Measurements from ENCODE around the gene OS9.

The OS9 gene

DNA sequence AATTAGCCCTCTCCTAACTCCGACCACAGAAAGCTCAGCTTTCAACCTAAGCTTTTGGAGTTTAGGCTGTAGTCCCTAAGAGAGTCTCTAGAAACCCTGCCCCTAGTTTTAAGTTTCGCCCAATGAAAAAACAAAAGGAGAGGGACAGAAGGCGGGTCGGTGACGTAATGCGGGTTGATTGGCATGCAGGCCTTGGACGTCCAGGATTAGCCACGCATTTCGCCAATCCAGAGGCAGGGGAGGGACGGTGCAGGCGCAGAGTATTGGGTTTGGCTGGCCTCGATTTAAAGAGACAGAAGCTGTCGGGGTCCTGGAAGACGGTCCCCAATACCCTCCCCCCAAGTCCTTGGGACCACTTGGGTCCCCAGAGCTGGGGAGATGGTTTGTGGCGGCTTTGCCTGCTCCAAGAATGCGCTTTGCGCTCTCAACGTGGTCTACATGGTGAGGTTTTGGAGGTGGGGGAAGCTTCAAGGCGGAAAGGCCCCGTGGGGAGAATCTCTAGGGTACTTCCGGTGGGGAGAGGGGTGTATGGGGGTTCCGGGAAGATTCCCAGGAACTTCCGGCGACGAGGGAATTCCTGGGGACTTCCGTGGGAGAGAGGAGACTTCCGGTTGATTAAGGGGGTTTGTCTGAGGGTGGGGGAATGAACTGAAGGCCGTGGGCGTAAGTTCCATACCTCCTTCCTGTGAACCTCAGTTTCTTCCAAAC is 51.0 kb downstream of the OS9 start, which contains the start of gene TSPAN31:
TSPAN31 (plus strand) TSS at position 263 of the 708 bp plus-strand sequence; CDS start at position 379, 116 bp downstream.
- Histone ChIP-seq H3K9me3 (ENCODE audit: control insufficient read depth, insufficient read depth, low read depth, low read length) (no peaks in the 10 kb centered on the region), H3K36me3 (ENCODE audit: control insufficient read depth in 2 of 2, insufficient read depth in 1 of 2, low read length in 2 of 2) (peaks cover 13 to 41% of the 10 kb centered on the region in 2 experiments), H3K4me3 (ENCODE audit: low read depth, low read length) (peak within 1 kb of the TSS; percentile 69), H3K27ac (ENCODE audit: extremely low read depth, low read depth, low read length) (peak within 1 kb of the TSS; percentile 80), H3K4me1 (ENCODE audit: control insufficient read depth, insufficient read depth, low read length) (0 out of 2 replicates have a peak, but pooled peaks cover 2% of the 10 kb centered on the region)
- CTCF ChIA-PET, result interaction anchor here (1.0 to 2.7 kb wide), 4 partner anchors 11 to 286 kb away, joined by 3 to 22 read pairs (median 5); no protein-coding TSS in a partner anchor
- POLR2A ChIA-PET, result interaction anchor here (0.7 to 2.4 kb wide), 16 partner anchors 8 to 222 kb away, joined by 3 to 15 read pairs (median 5); partner anchors contain the start of genes CYP27B1, EEF1AKMT3, METTL1 and TSFM
- peak; percentile 95 for TF ChIP-seq IKZF3 (tag by site-specific recombination; IDR thresholded peaks at IDR 0.05)
- 0 out of 2 replicates have a peak, but pooled peaks have one; percentile 41 for TF ChIP-seq ZFP3 (tag by site-specific recombination; IDR thresholded peaks at IDR 0.05; ENCODE audit: low read depth)
- TF ChIP-seq ZIC2 (tag by site-specific recombination; IDR thresholded peaks at IDR 0.05), result peak; percentile 68
- TF ChIP-seq, protein P1, sequence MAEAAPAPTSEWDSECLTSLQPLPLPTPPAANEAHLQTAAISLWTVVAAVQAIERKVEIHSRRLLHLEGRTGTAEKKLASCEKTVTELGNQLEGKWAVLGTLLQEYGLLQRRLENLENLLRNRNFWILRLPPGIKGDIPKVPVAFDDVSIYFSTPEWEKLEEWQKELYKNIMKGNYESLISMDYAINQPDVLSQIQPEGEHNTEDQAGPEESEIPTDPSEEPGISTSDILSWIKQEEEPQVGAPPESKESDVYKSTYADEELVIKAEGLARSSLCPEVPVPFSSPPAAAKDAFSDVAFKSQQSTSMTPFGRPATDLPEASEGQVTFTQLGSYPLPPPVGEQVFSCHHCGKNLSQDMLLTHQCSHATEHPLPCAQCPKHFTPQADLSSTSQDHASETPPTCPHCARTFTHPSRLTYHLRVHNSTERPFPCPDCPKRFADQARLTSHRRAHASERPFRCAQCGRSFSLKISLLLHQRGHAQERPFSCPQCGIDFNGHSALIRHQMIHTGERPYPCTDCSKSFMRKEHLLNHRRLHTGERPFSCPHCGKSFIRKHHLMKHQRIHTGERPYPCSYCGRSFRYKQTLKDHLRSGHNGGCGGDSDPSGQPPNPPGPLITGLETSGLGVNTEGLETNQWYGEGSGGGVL (tag by site-specific recombination; IDR thresholded peaks at IDR 0.05), result peak; percentile 75
- no peak for TF ChIP-seq ZBTB21 (tag by site-specific recombination; IDR thresholded peaks at IDR 0.05)
- no peak for TF ChIP-seq ZNF37A (tag by site-specific recombination; IDR thresholded peaks at IDR 0.05)
- no peak for TF ChIP-seq ZNF555 (tag by site-specific recombination; conservative IDR thresholded peaks at IDR 0.05)
- peak; percentile 77; the same call in 1 of the 2 replicates for TF ChIP-seq KLF16 (tag by site-specific recombination; IDR thresholded peaks at IDR 0.05)
- TF ChIP-seq GLI4 (tag by site-specific recombination; IDR thresholded peaks at IDR 0.05), result 0 out of 2 replicates have a peak, but pooled peaks have one; percentile 14
- peak; percentile 53; the same call in 1 of the 2 replicates for TF ChIP-seq ZNF76 (tag by site-specific recombination; IDR thresholded peaks at IDR 0.05; ENCODE audit: borderline replicate concordance, low read depth)
- TF ChIP-seq, protein P2, sequence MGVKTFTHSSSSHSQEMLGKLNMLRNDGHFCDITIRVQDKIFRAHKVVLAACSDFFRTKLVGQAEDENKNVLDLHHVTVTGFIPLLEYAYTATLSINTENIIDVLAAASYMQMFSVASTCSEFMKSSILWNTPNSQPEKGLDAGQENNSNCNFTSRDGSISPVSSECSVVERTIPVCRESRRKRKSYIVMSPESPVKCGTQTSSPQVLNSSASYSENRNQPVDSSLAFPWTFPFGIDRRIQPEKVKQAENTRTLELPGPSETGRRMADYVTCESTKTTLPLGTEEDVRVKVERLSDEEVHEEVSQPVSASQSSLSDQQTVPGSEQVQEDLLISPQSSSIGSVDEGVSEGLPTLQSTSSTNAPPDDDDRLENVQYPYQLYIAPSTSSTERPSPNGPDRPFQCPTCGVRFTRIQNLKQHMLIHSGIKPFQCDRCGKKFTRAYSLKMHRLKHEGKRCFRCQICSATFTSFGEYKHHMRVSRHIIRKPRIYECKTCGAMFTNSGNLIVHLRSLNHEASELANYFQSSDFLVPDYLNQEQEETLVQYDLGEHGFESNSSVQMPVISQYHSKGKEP (tag by site-specific recombination; IDR thresholded peaks at IDR 0.05), result no peak
- TF ChIP-seq ZNF623 (tag by site-specific recombination; IDR thresholded peaks at IDR 0.05), result no peak
- peak; percentile 48; the same call in 1 of the 2 replicates for TF ChIP-seq WT1 (tag by site-specific recombination; IDR thresholded peaks at IDR 0.05)
- peak; percentile 84 for TF ChIP-seq ZNF335 (tag by site-specific recombination; conservative IDR thresholded peaks at IDR 0.05)
- TF ChIP-seq ZNF394 (tag by site-specific recombination; IDR thresholded peaks at IDR 0.05; ENCODE audit: borderline replicate concordance), result no peak; the same call in 1 of the 2 replicates
- no peak for TF ChIP-seq ZNF596 (tag by site-specific recombination; IDR thresholded peaks at IDR 0.05)
- TF ChIP-seq PRDM1 (tag by site-specific recombination; IDR thresholded peaks at IDR 0.05), result no peak
- 0 out of 2 replicates have a peak, but pooled peaks have one; percentile 19 for TF ChIP-seq ZNF610 (tag by site-specific recombination; IDR thresholded peaks at IDR 0.05; ENCODE audit: borderline replicate concordance)
- peak; percentile 63; the same call in 1 of the 2 replicates for TF ChIP-seq ZBTB8A (tag by site-specific recombination; IDR thresholded peaks at IDR 0.05)
- TF ChIP-seq, protein P3, sequence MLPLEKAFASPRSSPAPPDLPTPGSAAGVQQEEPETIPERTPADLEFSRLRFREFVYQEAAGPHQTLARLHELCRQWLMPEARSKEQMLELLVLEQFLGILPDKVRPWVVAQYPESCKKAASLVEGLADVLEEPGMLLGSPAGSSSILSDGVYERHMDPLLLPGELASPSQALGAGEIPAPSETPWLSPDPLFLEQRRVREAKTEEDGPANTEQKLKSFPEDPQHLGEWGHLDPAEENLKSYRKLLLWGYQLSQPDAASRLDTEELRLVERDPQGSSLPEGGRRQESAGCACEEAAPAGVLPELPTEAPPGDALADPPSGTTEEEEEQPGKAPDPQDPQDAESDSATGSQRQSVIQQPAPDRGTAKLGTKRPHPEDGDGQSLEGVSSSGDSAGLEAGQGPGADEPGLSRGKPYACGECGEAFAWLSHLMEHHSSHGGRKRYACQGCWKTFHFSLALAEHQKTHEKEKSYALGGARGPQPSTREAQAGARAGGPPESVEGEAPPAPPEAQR (tag by site-specific recombination; IDR thresholded peaks at IDR 0.05), result 0 out of 2 replicates have a peak, but pooled peaks have one; percentile 3
- TF ChIP-seq ZFP37 (tag by site-specific recombination; IDR thresholded peaks at IDR 0.05), result no peak
- TF ChIP-seq ZNF266 (tag by site-specific recombination; IDR thresholded peaks at IDR 0.05; ENCODE audit: low read depth), result no peak
- TF ChIP-seq, protein P4, sequence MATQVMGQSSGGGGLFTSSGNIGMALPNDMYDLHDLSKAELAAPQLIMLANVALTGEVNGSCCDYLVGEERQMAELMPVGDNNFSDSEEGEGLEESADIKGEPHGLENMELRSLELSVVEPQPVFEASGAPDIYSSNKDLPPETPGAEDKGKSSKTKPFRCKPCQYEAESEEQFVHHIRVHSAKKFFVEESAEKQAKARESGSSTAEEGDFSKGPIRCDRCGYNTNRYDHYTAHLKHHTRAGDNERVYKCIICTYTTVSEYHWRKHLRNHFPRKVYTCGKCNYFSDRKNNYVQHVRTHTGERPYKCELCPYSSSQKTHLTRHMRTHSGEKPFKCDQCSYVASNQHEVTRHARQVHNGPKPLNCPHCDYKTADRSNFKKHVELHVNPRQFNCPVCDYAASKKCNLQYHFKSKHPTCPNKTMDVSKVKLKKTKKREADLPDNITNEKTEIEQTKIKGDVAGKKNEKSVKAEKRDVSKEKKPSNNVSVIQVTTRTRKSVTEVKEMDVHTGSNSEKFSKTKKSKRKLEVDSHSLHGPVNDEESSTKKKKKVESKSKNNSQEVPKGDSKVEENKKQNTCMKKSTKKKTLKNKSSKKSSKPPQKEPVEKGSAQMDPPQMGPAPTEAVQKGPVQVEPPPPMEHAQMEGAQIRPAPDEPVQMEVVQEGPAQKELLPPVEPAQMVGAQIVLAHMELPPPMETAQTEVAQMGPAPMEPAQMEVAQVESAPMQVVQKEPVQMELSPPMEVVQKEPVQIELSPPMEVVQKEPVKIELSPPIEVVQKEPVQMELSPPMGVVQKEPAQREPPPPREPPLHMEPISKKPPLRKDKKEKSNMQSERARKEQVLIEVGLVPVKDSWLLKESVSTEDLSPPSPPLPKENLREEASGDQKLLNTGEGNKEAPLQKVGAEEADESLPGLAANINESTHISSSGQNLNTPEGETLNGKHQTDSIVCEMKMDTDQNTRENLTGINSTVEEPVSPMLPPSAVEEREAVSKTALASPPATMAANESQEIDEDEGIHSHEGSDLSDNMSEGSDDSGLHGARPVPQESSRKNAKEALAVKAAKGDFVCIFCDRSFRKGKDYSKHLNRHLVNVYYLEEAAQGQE (tag by site-specific recombination; IDR thresholded peaks at IDR 0.05), result peak; percentile 47; the same call in 1 of the 2 replicates
- TF ChIP-seq, protein P5, sequence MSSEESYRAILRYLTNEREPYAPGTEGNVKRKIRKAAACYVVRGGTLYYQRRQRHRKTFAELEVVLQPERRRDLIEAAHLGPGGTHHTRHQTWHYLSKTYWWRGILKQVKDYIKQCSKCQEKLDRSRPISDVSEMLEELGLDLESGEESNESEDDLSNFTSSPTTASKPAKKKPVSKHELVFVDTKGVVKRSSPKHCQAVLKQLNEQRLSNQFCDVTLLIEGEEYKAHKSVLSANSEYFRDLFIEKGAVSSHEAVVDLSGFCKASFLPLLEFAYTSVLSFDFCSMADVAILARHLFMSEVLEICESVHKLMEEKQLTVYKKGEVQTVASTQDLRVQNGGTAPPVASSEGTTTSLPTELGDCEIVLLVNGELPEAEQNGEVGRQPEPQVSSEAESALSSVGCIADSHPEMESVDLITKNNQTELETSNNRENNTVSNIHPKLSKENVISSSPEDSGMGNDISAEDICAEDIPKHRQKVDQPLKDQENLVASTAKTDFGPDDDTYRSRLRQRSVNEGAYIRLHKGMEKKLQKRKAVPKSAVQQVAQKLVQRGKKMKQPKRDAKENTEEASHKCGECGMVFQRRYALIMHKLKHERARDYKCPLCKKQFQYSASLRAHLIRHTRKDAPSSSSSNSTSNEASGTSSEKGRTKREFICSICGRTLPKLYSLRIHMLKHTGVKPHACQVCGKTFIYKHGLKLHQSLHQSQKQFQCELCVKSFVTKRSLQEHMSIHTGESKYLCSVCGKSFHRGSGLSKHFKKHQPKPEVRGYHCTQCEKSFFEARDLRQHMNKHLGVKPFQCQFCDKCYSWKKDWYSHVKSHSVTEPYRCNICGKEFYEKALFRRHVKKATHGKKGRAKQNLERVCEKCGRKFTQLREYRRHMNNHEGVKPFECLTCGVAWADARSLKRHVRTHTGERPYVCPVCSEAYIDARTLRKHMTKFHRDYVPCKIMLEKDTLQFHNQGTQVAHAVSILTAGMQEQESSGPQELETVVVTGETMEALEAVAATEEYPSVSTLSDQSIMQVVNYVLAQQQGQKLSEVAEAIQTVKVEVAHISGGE (tag by site-specific recombination; conservative IDR thresholded peaks at IDR 0.05; ENCODE audit: low read depth), result peak; percentile 98
- peak; percentile 27; the same call in 1 of the 2 replicates for TF ChIP-seq ZNF660 (tag by site-specific recombination; IDR thresholded peaks at IDR 0.05)

All from HEK293 (cell line).